NCI-H1105 treated with DMSO at 0.1 percent for 48 hours (cell line): ENCODE measurements around the gene NIM1K.
"Not testable (repeated sequence)": the region's sequence is repeated elsewhere in the genome, so short reads cannot be mapped to it uniquely, and the experiment has no call there.

Source experiments
- DNase-seq: peaks from one replicate; lab custom pipeline; 2025; lab: John Stamatoyannopoulos, UW

NIM1K gene

DNA sequence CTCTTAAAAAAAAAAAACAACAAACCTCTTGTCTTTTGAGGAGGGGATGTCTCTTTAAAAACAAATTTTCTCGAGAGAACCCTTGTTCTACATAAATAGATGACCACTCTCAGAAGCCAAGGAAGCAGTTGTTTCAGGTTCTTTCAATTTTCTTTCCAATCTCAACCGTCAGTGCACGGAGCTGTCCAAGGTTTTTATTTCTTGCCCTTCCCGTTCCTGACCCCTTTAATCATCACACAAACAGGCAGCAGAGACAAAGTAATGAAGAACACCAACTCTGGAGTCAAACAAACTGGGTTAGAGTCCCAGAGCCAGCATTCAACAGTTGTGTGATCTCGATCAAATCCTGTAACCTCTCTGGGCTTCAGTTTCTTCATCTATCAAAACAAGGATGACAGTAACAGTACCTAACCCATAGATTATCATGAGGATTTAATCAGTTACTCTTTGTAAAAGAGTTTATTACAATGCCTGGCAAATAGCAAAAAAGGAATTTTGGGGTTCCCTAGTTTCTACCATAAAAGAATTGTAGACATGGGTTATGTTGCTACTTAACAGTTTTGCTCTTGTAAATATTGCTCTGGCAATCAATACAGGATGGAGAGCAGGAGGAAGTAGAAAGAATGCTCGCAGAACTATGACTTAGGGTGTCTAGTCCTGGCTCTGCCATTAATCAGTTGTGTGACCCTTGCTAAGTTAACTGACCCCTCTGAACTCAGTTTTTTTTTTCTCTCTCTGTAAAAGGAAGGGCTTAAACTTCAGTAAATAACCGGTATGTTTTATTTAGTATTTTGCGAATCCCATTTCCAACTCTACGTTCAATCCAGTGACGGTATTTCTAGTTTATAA lies 1.0 kb upstream of the NIM1K start:
- DNase-seq: no peak

GRCh38 chr5:43192558-43193180 lies 644 bp downstream of the NIM1K start:
- DNase-seq: no peak

DNA sequence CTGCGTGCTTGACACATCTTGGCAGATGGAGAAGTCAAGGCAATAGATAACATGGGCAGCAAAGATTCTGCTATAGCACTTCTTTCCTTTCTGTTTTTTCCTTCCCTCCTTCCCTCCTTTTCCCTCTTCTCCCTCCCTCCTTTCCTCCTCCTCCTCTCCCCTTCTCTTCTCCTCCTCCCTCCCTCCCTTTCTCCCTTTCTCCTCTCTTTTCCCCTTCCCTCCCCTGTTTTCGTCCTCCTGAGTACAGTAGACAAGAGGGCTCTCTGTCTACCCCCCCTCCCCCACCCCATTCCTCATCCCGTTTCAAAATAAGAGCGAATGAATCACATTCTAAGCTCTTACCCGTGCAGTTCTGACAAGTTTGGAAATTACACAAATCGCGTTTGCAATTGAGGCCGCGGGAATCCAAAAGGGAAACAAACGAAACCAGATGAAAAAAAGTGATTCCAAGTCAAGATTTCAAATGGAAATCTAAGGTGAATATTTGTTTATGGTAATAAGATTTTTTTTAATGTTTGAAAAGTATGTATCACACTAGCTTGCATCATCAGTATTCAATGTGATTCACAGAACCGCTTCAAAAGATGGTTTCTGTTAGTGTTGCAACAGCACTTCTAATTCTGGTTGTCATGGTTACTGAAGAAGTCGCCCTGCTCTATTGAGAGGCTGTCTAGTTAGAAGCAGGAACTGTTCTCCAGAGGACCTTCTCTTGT lies 1.3 kb downstream of the NIM1K start:
- peak; percentile 70 for DNase-seq

DNA sequence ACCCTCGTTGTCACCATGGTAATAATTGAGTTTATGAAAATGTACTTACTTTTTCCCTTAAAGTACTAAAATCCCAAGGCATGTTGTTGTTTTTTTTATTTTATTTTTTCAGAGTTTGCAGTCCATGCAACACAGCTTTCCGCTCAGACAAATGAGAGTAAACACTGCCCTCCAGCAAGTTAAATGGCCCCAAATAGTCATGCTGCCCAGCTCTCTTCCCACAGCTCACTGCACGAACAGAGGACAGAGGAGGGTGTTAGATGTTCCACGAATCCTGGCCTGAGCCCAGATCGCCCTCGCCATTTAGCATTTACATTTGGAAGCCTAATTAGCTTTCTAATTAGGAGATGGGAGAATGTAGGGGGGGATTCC lies 1.9 kb downstream of the NIM1K start:
- DNase-seq: peak; percentile 63

- no peak for DNase-seq
These were observed 3.7 kb downstream of the NIM1K start for GRCh38 chr5:43195670-43196265.

DNA sequence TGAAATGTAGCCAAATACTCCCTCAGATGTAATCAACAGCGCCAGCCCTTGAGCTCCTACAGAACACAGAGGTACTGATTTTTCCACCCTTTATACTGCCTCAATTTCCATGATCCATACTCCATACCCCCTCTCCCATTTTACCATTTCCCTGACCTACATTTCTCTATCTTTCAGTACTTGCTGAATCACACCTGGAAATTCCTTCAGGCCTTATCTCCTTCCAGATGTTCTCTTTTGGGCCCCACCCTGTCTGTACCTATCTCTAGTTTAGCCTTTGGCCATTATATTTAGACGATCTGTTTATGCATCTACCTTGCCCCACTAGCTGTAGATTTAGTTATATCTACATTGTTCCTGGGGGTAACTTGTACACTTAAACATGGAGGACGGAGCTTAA lies 5.5 kb downstream of the NIM1K start:
- no peak for DNase-seq

GRCh38 chr5:43201442-43201841 lies 9.4 kb downstream of the NIM1K start:
- DNase-seq: not testable (repeated sequence)

DNA sequence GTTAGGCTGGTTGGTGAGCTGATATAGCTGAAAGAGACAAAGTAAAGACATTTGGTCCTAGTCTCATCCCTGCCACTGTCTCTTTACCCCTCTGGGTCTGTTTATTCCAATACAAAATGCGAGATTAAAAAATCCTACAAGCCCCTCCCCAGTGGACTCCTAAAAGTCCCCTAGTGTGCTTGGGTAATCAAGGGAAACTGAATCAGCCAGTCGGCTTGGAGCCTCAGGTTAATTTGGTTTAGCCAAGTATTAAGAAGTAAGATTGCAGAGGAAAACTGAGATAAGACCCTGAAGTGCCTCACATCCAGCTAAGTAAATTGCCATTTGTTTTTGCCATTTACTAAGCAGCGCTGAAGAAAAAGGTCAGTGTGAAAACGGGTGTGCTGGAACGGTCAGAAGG lies 10.4 kb downstream of the NIM1K start:
- DNase-seq: no peak

GRCh38 chr5:43203373-43203772 lies 11.3 kb downstream of the NIM1K start:
- DNase-seq: no peak

DNA sequence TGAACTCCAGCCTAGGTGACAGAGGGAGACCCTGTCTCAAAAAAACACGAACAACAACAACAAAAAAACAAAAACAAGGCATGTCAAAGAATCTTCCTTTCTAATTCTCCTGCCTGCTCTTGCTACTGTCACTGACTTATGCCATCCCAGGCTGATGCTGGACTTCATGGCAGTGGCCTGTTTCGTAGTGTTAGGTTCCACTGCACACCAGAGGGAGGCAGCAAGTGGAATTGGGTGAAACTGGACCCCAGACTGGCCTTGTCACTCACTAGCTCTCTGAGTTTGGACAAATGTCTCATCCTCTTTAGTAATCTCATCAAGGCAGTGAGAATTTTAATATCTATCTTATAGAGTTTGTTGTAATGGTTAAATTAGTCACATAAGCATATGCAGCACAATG lies 12.9 kb downstream of the NIM1K start:
- DNase-seq: no peak

- DNase-seq: no peak
These were observed 15.6 kb downstream of the NIM1K start for GRCh38 chr5:43207601-43208000.

- no peak for DNase-seq
These were observed 16.6 kb downstream of the NIM1K start for GRCh38 chr5:43208658-43209057.

- no peak for DNase-seq
These were observed 17.0 kb downstream of the NIM1K start for GRCh38 chr5:43209060-43209459.

DNA sequence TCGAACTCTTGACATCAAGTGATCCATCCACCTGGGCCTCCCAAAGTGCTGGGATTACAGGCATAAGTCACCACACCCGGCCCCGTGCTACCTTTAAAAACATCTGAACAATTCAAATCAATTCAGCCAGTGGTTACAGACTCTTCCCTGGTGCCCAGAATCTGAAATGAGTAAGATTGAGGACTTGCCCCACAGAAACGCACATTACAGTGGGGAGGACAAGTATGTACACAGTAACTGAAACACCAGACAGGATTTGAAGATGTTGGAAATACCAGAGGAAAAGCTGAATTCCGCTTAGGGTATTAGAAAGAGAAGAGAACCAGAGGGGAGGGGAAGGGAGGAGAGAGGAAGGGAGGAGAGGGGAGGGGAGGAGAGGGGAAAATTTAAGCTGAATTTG lies 17.8 kb downstream of the NIM1K start:
- DNase-seq: no peak

DNA sequence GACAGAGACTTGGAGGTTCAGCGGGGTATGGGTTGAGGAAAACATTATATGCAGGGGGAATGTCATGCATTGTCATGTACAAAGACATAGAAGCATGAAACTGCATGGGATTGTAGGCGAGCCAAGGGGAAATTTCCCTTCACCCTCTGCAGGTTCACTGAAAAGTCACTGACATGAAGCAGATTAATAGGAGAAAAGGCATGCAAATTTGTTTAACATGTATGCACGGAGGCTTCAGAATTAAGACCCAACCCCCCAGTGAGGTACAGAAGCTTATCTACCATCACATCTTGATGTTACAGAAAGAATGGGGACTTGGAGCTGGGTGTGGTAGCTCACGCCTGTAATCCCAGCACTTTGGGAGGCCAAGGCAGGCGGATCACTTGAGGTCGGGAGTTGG lies 18.5 kb downstream of the NIM1K start:
- no peak for DNase-seq

DNA sequence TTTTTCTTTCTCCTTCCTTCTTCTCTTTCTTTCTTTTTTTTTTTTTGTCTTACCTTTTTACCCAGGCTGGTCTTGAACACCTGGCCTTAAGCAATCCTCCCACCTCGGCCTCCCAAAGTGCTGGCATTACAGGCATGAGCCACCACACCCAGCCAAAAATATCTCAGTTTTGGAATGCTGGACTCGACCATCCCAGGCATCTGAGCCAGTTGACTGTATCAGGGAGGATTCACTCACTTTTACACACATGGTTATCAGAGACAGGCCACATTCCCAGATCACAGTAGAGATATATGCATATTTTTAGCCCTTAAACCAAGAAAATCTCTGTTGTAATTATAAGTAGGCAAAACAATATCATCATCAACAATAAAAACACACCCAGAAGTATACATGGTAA lies 21.9 kb downstream of the NIM1K start:
- DNase-seq: no peak

DNA sequence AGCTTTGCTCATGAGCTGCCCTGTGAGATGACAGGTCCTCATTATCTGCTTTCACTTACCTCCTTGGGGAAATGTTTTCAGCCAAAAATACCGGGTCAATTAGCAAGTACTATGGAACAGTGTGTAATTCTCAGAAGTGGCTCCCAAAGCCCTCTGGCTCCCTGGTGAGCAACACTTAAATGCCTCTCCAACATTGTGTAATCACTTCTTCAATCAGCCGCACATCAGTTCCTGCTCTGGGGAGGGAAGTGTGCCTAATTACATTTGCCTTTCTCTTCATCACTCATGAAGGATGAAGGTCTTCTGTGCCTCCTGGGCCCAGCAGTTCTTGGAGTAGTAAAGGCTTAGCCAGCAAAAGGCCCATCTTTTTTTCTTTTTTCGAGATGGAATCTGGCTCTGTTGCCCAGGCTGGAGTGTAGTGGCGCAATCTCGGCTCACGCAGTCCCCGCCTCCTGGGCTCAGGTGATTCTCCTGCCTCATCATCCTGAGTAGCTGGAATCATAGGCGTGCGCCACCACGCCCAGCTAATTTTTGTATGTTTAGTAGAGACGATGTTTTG lies 23.1 kb downstream of the NIM1K start:
- DNase-seq: no peak

GRCh38 chr5:43216941-43217340 lies 24.9 kb downstream of the NIM1K start:
- DNase-seq: no peak

DNA sequence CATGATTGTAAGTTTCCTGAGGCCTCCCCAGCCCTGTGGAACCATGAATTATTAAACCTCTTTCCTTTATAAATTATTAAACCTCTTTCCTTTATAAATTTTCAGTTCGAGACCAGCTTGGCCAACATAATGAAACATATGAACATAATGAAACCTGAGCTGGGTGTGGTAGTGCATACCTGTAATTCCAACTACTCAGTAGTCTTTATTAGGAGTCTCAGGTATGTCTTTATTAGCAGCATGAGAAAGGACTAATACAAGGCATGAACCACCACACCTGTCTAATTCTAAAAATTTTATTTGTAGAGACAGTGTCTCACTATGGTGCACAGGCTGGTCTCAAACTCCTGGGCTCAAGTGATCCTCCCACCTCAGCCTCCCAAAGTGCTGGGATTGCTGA lies 27.1 kb downstream of the NIM1K start:
- DNase-seq: no peak

- DNase-seq: no peak
These were observed 29.5 kb downstream of the NIM1K start for GRCh38 chr5:43221502-43221901.

DNA sequence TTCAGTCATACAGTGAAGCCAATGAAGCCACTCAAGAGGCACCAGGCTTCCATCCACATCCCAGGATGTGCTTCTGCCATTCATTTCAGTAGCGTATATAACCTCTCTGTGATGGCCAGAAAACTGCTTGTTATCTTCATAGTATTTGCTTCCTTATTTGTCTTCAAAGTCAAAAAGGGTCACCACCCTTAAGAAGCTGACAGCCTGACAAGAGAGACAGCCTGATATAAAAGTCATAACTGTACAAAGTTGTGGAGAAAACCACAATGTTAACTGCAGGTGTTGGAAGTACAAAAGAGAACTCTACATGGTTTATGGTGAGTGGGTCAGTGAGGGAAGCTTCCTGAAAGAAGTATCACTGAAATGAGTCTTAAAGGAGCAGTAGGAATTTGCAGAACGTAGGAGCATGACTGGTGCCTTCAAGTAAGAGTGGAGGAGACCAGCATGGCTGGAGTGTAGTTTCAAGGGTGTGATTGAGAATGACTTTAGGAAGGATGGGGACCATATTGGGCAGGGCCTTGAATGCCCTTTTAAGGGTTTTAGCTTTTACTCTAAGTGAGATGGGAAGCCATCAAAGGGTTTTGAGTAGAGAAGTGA lies 33.7 kb downstream of the NIM1K start:
- DNase-seq: no peak

- DNase-seq: peak; percentile 9
These were observed 35.6 kb downstream of the NIM1K start for GRCh38 chr5:43227655-43228054.
